ENCODE results near the gene PIF1.

DNA sequence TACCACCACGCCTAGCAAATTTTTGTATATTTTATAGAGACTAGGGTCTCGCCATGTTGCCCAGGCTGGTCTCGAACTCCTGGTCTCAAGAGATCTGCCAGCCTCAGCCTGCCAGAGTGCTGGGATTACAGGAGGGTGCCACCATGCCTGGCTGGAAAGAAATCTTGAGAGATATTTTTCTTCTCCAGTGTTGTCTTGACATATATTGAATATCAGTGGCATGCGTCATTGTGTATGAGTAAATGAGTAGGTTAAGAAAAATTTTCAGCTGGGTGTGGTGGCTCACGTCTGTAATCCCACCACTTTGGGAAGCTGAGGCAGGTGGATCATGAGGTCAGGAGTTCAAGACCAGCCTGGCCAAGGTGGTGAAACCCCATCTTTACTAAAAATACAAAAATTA lies 3.5 kb upstream of the PIF1 start:
- TF ChIP-seq POLR2A (IDR thresholded peaks at IDR 0.05; ENCODE audit: borderline replicate concordance, extremely low read depth, insufficient read depth, insufficient read length) (no peak), POLR2AphosphoS5 (IDR thresholded peaks at IDR 0.05; ENCODE audit: low read depth, low read length) (no peak), ZFX (IDR thresholded peaks at IDR 0.05) (no peak), EZH2 (IDR thresholded peaks at IDR 0.05) (no peak), ZNF274 (IDR thresholded peaks at IDR 0.05; ENCODE audit: low read depth, low read length) (no peak), EZH2phosphoT487 (IDR thresholded peaks at IDR 0.05; ENCODE audit: borderline replicate concordance) (no peak), SIN3A (IDR thresholded peaks at IDR 0.05; ENCODE audit: low read depth) (no peak), FOSL1 (IDR thresholded peaks at IDR 0.05; ENCODE audit: low read depth) (peak; percentile 52; the same call in 1 of the 2 replicates), YY1 (IDR thresholded peaks at IDR 0.05; ENCODE audit: extremely low read depth, insufficient replicate concordance, low read depth, low read length) (no peak), RAD21 (IDR thresholded peaks at IDR 0.05; ENCODE audit: low read depth) (no peak), JUND (IDR thresholded peaks at IDR 0.05) (no peak)
- TF ChIP-seq, protein P1, sequence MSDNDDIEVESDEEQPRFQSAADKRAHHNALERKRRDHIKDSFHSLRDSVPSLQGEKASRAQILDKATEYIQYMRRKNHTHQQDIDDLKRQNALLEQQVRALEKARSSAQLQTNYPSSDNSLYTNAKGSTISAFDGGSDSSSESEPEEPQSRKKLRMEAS (IDR thresholded peaks at IDR 0.05) = no peak
- TF ChIP-seq, protein P2, sequence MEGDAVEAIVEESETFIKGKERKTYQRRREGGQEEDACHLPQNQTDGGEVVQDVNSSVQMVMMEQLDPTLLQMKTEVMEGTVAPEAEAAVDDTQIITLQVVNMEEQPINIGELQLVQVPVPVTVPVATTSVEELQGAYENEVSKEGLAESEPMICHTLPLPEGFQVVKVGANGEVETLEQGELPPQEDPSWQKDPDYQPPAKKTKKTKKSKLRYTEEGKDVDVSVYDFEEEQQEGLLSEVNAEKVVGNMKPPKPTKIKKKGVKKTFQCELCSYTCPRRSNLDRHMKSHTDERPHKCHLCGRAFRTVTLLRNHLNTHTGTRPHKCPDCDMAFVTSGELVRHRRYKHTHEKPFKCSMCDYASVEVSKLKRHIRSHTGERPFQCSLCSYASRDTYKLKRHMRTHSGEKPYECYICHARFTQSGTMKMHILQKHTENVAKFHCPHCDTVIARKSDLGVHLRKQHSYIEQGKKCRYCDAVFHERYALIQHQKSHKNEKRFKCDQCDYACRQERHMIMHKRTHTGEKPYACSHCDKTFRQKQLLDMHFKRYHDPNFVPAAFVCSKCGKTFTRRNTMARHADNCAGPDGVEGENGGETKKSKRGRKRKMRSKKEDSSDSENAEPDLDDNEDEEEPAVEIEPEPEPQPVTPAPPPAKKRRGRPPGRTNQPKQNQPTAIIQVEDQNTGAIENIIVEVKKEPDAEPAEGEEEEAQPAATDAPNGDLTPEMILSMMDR (IDR thresholded peaks at IDR 0.05 in 2 of 3, conservative IDR thresholded peaks at IDR 0.05 in 1 of 3; ENCODE audit: borderline replicate concordance in 1 of 3, insufficient read depth in 1 of 3, low read depth in 2 of 3, low read length in 2 of 3) = no peak
- TF ChIP-seq, protein P3, sequence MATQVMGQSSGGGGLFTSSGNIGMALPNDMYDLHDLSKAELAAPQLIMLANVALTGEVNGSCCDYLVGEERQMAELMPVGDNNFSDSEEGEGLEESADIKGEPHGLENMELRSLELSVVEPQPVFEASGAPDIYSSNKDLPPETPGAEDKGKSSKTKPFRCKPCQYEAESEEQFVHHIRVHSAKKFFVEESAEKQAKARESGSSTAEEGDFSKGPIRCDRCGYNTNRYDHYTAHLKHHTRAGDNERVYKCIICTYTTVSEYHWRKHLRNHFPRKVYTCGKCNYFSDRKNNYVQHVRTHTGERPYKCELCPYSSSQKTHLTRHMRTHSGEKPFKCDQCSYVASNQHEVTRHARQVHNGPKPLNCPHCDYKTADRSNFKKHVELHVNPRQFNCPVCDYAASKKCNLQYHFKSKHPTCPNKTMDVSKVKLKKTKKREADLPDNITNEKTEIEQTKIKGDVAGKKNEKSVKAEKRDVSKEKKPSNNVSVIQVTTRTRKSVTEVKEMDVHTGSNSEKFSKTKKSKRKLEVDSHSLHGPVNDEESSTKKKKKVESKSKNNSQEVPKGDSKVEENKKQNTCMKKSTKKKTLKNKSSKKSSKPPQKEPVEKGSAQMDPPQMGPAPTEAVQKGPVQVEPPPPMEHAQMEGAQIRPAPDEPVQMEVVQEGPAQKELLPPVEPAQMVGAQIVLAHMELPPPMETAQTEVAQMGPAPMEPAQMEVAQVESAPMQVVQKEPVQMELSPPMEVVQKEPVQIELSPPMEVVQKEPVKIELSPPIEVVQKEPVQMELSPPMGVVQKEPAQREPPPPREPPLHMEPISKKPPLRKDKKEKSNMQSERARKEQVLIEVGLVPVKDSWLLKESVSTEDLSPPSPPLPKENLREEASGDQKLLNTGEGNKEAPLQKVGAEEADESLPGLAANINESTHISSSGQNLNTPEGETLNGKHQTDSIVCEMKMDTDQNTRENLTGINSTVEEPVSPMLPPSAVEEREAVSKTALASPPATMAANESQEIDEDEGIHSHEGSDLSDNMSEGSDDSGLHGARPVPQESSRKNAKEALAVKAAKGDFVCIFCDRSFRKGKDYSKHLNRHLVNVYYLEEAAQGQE (IDR thresholded peaks at IDR 0.05; ENCODE audit: low read depth) = no peak

Data from HCT116 (cell line).